ENCODE results near the gene EEF1B2.
"Not testable (repeated sequence)": the region's sequence is repeated elsewhere in the genome, so short reads cannot be mapped to it uniquely, and the experiment has no call there.

EEF1B2 gene

DNA sequence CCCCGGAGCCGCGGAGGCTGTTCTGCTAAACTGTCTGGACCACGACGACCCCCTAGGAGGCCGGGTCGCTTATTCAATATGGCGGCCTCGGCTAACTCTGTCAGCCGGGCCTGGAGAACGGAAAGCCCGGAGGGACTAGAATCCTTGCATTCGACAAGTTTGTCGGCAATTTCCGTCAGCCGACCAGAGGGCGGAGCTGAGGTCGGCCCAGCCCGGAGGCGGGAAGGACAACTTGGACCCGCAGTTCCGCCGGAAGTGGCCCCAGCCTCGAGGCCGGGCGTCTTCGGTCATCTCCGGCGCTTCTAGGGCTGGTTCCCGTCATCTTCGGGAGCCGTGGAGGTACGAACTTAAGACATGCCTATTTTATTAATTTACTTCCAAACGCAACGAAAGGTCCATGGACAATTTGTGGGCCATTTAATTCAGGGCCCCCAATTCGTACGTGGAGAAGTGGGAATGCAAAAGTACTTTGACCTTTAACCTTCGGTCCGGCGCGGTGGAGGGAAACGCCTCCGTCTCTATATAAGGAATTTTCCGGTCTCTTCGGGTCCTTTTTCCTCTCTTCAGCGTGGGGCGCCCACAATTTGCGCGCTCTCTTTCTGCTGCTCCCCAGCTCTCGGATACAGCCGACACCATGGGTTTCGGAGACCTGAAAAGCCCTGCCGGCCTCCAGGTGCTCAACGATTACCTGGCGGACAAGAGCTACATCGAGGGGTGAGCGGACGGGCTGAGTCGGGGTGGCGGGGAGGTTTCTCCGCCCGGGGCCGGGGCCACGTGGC, at the start of gene EEF1B2, which contains the start of gene NDUFS1:
TSS of gene EEF1B2 (plus strand) at position 550 of the 779 bp plus-strand sequence. CDS start at position 635, 85 bp downstream.
TSS of gene NDUFS1 (minus strand) at position 99 of the 779 bp plus-strand sequence. CDS start 5,766 bp downstream, outside the sequence.
- DNase-seq: peak; percentile 98

DNA sequence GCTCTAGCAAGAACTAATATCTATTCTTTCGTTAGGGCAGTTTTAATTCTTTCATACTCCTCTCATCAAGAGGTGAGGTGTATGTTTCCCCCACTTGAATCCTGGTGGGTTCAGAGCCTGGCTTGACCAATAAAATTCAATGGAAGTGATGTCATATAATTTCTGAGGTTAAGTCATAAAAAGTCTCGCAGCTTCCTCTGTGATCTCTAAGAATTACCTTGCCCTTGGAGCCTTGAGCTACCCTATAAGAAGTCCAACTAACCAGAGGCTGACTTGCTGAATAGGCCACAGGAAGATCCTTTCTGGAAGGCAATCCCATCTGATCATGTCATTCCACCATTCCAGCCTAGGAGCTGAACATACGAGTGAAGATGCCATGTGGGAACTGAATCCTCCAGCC, 47.6 kb upstream of the EEF1B2 start:
- no peak for DNase-seq

DNA sequence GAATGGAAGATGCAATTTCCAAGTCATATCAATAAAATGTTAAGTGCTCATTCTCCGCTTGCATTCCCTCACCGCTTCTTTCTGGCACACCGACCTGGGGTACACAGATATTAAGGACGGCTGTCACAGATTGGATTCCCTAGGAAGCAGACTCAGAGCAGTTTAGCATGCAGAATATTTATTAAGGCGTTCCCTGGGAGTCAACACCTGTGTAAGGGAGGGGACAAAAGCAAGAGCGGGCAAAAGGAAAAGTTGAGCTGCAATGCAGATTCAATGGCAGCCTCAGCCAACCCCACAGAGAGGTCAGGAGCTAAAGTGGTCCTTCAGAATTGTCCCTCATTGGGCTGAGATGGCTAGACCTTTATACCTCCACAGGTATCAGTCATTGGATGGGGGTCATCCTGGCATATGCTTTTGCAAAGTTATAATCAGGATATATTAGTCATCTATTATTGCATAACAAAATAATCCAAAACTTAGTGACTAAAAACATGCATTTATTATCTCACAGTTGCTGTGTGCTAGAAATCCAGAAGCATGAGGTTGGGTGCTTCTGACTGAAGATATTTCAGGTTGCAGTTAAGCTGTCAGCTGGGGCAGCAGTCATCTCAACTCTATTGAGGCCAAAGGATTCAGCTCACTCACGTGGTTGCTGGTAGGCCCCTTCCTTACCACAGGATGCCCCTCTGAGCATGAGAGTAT, 46.7 kb upstream of the EEF1B2 start:
- DNase-seq: no peak

DNA sequence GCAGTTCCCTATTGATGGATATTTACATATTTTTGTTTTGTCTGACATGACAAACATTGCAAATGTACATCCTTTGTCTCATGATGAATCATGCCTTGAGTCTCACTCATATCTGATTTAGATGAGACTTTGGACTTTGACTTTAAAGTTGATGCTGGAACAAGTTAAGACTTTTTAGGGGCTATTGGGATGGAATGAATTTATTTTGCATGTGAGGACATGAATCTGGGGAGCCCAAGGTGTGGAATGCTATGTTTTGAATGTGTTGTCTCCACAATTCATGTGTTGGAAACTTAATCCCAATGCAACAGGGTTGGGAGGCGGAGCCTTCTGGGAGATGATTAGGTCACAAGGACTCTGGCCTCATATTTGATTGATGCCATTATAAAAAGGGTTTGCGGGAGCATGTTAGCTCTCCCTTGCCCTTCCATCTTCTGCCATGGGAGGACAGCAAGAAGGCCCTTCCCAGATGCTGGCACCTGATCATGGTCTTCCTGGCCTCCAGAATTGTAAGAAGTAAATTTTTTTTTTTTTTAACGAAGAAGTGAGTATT, 44.6 kb upstream of the EEF1B2 start:
- no peak for DNase-seq

DNA sequence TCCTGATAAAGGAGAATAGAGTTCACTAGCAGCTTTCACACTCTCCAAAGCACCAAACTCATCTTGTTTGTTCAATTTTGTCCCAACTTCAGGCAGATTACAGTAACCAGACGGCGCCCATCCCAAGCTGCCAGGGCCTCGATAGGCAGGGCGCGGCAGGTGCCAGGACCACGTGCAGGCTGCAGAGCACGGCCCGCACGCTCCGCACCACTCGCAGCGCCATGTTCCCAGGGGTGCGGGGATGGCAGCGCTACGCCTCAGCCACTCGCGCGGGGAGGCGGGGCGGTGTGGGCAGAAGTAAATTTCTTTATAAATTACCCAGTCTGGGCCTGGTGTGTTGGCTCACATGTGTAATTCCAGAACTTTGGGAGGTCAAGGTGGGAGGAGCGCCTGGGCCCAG, 43.4 kb upstream of the EEF1B2 start:
- DNase-seq: no peak

DNA sequence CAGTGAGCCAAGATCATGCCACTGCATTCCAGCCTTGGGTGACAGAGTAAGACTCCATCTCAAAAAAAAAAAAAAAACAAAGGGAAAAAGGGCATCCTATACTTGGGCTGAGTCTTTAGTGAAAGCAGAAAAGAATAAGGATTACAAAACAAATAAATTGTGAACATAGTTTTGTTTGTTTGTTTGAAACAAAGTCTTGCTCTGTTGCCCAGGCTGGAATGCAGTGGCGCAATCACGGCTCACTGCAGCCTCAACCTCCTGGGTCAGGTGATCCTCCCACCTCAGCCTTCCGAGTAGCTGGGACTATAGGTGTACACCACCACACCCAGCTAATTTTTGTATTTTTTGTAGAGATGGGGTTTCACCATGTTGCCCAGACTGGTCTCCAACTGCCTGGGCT, 37.1 kb upstream of the EEF1B2 start:
- DNase-seq: not testable (repeated sequence)

DNA sequence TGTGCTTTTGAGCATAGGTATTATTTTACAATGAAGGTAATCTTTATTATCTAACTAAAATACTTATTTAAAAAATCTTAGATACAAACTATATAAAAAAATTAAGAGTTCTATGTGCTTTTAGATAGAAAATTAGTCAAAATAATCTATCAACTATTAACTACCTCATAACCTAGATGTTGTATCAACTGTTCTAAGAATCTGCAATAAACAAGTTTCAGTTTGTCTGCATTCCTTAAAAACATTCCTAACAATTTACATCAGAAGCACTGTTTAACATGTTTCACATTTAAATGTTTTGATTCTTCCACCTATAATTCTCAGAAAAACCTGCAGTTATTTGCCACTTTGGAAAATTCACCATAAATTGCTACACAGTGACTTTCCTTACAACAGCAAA, 33.8 kb upstream of the EEF1B2 start:
- DNase-seq: no peak

DNA sequence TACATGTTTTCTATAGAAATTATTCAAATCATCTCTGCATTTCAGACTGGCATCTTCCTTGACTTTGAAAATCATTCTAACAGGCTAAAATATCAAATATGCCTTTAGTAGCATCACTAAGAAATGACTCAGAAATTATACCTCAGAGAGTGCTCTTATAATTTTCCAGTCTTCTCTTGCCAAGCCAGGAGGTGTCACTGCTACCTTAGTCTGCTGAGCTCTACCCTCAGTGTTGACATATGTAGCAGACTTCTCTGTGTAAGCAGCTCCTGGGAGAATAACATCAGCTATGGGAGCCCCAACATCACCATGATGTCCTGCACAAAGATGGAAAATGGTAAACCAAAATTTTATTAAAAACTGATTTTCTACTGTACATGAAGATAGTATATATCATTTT, 32.0 kb upstream of the EEF1B2 start:
- DNase-seq: no peak

DNA sequence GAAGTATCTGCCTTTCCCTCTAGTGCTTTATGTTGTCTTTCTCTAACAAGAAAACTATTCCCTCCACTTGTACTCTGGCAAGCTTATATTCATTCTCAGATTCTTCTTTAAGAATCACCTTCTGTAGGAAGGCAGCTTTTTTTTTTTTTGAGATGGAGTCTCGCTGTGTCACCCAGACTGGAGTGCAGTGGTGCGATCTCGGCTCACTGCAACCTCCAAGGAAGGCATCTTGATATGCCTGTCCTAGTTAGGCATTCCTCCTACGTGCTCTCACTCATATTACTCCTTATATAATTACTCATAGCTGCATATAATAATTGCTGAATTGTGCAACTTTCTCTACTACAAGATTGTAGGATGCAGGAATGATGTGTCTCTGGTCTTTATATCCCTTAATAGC, 16.2 kb upstream of the EEF1B2 start:
- DNase-seq: no peak

DNA sequence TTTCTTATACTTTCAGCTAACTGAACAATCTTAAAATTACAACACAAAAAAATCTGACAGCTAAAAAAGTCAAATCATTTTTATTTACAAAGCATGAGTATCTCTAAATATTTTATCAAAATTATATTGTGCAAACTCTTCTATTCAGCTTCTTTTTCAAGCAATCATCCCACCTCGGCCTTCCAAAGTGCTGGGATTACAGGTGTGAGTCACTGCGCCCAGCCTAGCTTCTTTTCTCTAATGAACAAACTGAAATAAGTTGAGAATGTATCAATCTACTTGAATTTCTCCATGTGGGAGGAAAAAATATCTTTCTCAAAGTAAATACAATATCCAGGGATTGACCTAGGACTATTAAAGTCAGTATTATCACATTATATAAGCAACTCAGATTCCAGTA, 15.3 kb upstream of the EEF1B2 start:
- DNase-seq: no peak

DNA sequence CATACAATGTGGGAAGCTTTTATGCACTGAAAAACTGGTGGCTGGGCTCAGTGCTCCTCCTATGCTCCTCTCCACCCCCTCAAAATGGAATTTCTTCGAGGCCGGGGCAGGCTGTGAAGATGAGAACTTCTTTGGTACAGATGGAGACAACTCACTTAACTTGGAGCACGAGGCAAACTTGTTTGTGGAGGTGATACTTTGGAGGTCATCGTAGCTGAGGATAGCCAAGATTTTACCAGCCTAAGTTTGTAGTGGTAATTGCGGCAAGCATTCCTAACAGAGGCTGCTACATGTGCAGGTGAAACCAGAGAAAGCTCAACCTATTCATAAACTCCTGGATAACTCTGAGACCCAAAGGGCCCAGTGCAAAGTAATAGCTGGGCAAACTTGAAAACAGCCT, 14.0 kb upstream of the EEF1B2 start:
- DNase-seq: no peak

DNA sequence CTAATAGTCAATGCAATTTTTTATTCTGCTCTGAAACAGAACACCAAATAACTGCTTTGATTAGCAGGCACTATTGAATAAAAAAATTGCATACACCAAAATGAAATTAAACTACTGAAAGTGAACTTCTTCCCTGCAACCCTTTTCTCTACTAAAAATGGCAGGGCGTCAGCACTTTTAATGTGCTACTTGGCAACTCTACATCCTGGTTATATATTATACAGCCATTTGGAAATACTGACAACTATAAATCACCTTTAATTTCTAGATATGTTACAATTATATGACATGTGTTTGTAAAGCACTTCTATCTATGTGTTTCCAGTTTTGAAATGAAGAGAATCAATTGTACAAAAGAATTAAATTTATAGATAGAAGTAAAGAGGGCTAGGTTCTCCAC, 10.4 kb upstream of the EEF1B2 start:
- DNase-seq: no peak

DNA sequence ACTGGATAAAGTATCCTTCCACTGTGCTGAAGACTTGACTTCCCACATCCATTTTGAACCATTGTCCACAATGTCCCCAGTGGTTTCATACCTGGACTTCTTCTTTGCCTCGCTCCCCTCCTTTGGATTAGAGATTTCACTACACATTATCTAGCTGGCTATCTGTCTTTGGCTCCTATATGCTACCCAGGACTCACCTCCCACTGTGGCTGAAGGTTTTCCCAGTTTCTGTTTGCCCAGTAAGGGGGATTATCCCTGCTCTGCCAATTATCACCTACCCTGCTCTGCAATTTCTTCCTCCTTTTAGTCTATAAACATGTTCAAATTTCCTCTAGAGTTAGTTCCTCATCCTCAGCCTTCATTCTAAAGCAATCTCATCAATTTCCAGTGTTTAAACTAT, 9.5 kb upstream of the EEF1B2 start:
- no peak for DNase-seq

DNA sequence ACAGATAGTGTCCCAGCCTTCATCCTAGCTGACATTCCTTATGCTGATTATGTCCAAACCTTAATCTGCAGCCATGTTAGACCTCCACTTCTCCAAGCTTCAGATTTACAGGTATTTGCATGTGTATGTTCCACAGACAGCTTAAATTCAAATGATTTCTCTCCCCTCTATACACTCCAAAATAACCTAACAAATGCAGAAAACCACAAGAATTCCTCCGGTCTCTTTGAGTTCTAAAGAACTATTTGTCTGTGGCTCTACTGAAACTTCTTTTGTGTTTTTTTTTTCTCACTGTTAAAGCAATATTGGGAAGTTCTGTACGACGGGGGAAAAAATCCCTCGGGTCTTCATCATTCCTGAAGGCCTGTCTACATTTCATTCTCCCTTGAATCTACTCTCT, 9.1 kb upstream of the EEF1B2 start:
- no peak for DNase-seq

DNA sequence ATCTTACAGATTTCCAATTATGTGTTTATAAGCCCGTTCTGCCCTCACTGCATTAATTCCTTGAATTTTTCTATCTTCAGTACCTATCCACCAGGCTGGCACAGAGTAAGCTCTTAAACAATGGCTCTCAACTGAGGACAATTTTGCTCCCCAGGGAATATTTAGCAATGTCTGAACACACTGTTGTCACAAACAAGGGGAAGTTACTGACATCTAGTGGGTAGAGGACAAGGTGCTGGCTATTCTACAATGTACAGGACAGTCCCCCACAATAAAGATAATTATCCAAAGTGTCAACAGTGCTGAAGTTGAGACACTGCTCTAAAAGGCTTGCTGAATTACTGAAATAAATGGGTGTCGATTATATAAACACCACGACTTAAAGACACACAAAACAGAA, 5.5 kb upstream of the EEF1B2 start:
- no peak for DNase-seq

DNA sequence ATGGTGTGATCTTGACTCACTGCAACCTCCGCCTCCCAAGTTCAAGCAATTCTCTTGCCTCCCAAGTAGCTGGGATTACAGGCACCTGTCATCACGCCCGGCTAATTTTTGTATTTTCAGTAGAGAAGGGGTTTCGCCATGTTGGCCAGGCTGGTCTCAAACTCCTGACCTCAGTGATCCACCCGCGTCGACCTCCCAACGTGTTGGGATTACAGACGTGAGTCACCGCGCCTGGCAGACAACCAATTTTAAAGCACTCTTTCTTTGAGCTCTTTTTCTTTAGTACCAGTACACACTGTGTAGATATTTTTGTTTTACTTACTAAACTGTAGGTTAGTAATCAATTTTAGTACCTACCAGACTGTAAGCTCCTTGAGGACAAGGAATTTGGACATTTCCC, 2.7 kb upstream of the EEF1B2 start:
- DNase-seq: not testable (repeated sequence)

DNA sequence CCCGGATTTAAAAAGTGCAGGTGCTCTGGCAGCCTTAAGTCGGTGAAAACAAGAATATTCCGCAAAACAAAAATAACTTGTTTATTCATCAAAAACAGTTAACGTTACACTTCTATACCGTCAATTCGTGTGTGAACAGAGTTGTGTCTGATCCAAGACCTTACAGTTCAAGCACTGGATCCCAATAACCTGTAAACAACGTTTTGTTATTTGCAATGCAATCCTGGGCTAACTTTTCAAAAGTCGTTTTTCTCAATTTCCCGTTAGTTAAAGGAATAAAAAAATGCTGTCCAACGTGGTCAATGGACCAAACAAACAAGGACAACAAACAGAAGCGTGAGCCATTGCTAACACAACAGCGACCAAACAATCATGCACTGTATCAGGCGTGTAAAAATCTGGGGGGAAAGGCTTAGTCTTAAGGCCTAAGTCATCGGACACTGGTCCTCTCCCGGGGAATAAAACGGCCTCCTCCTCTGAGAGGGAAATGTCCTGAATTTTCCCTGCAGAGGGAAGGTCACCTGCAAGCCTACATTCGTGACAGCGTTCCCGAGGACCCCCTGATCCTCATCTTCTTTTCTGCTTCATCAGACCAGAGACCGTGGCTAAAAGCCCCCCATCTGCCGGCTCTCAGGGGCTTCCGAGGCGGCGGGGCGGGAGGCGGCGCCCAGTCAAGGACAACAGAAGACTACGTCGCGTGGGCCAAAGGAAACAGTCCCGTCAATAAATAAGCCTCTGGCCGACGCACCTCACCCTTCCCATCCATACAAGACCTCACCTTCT, 941 bp upstream of the EEF1B2 start:
- DNase-seq: no peak

DNA sequence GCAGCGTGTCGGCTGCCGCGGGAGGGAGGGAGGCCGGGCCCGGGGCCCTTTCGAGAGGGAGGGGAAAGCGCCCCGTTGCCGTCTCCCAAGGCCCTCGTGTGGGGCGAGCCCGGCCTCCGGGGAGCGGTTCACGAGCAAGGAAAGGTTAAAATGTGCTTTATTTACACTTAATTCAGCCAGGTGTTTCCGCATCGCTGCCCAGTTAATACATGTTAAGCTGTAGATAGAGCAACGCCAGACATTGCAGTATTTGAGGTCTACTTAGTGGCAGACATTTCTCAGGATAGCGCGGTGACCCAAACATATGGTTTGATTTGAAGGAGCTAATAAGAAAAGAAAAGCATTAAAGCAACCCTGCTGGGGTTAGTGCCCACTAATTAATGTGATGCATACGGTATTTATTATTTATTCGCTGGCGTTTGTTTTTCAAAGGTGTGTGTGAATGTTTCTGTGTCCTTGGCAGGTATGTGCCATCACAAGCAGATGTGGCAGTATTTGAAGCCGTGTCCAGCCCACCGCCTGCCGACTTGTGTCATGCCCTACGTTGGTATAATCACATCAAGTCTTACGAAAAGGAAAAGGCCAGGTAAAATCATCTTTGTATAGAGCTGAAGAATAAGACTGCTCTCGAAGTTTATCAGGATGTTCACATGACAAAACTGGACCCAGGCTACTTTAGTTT, 571 bp downstream of the EEF1B2 start:
- DNase-seq: peak; percentile 76

DNA sequence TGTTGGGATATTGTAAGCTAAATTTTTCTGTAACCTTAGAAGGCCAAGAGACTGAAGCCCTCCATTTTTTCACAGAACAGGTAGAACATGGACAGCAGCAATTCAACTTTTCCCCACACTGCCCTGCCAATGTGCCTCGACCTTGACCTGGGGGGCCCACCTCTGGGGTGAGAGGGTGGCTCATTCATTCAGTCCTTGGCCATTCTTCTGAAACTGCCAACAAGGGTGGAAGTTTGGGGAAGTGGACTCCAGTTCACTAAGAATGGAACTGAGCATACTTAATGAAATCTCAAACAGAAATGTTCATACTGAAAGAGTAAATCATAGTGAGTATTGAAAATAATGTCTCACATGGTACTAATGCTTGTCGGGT, 1.1 kb downstream of the EEF1B2 start:
- peak; percentile 29 for DNase-seq

DNA sequence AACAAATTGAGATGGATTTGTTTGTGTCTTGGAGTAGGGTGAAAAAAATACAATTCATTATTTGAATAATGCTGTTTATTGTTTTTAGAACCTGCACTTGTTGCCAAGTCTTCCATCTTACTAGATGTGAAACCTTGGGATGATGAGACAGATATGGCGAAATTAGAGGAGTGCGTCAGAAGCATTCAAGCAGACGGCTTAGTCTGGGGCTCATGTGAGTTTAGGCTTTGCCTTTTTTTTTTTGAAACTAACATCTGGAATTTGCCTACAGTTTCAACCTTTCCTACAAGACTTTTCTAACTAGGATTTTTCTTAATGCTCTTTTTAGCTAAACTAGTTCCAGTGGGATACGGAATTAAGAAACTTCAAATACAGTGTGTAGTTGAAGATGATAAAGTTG, 2.7 kb downstream of the EEF1B2 start:
- DNase-seq: not testable (repeated sequence)

DNA sequence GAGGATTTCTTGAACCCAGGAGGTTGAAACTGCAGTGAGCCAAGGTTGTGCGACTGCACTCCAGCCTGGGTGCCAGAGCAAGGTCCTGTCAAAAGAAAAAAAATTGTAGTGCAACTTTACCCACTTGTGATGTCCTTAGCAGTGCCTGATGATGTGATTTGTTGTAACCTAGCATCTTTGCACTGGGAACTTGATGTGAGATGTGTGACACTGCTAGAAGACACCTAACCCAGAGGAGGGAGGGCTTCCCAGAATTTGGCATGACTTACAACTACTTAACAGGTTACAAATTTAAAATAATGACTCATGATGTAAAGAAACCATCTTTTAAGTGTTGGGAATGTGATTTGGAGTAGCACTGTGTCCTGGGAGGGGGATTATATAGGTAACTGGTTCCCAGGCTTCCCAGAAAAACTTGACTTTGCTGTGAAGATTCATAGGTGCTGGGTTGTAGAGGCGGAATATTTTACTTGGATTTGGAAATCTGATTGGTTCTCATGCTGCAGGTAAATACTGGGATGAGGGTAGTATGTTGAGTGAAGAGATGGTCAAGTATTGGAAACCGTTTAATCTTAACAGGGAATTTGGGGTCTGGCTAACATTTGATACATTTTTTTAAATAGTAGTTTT, 3.7 kb downstream of the EEF1B2 start:
- no peak for DNase-seq

DNA sequence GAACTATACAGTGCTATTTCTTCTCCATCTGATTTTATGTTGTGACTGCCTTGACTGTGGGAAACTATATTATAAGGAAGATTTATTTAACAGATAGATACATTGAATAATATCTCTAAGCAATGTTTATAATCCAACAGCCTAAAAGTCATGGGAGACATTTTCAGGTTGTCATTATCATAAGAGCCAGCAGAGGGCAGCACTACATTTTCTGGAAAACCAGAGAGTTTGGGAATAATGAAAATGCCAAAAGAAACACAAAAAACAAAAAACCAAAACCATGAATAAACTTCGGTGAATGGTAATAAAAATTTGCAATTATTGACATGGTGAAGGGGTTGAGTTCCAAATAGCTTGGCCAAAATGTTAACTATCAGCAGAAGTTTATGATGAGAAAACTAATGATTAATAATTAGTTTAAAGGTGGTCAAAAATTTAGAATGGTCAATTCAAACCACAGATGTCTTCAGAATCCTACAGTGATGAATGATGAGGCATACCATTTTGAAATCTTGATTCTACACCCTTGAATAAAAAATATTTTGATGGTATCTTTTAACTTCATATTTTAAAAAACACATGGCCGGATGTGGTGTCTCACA, 4.7 kb downstream of the EEF1B2 start:
- peak; percentile 25 for DNase-seq

Data from stimulated activated CD4-positive, alpha-beta T cell treated with anti-CD3 and anti-CD28 coated beads, Interleukin-15, amount 100 ng/mL, for 24 hours (primary cell).